Endometrial microvascular endothelial cells (primary cell): ENCODE results near the gene DYNC1H1. TPM values are rescaled to one million over a fixed set of nuclear protein-coding genes. Genes with fewer than 3 reads are reported as not detected.

Experiments
- in situ Hi-C: cut with HindIII; loops from 2 replicates; pipeline ENCODE4 v1.10.0; 2017; ENCODE audit warnings: low sequenced_read_pairs, low pct_unique_long_range_greater_than_20kb; ENCODE audit errors: inconsistent ontology term
- total RNA-seq: library from RNA; depleted of rRNA; stranded (reverse); fragments of >200 nt; gene quantifications from one replicate; pipeline ENCODE4 v1.2.3, GENCODE V29; 2015; ENCODE audit errors: inconsistent ontology term

DYNC1H1 gene
- total RNA-seq, 1 donor from 2014 or later: 435 TPM

DNA sequence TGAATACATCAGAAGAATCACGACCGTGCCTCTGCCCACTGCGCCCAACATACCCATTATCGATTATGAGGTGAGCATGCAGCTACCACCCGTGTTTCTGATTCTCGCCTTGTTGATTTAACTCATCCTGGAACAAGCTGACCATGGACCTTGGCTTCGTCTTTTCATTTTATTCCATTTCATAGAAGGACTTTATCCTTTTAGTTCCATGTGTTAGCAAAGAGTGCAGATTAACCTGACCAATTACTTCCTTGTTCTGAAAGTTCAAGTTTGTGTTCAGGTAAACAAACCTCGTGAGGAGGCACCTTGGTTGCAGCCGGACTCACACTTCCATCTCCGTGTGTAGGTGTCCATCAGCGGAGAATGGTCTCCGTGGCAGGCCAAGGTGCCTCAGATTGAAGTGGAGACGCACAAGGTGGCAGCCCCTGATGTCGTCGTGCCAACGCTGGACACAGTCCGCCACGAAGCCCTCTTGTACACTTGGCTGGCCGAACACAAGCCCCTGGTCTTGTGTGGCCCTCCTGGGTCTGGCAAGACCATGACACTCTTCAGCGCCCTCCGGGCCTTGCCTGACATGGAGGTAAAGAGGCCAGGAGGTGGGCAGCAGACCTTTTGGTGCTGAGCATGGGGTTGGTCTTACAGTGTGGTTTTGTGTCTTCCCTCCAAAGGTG lies 52.2 kb downstream of the DYNC1H1 start:
- in situ Hi-C loops: no loop called here

DNA sequence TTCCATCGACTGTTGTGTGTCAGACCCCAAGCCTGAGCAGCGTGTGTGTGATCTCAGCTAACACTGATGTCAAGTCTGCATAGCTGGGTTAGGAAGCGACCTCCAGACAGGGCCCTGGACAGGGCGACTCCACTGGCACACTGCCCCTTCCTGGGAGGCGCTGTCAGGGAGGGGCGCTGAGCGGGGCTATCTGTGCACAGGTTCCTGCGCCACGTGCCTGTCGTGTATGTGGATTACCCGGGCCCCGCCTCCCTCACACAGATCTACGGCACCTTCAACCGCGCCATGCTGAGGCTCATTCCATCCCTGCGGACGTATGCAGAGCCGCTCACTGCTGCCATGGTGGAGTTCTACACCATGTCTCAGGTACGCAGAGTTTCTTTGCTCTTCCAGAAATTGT lies 53.9 kb downstream of the DYNC1H1 start:
- in situ Hi-C loops: no loop called here

DNA sequence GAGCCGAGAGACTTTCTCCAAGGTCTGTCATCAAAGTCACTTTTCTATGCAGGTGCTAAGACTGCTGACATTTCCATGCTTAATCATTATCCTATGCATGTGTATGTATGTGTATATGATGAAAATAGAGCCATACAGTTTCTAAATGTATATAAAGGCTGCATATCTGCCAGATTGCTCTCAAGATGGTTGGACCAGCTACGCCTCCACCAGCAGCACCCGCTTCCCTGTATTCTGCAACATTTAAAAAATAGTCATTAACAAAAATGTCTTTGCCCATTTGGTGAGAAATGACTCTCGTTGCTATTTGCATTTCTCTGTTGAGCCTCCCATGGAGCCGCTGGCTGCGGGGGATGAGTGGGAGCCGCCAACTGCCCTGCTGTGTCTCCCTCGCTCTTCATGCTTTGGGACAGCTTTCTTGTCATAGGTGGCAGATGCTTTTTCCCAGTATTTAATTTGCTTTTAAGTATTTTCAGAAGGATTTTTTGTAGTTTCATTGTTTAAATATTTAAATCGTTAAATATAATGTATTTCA lies 54.7 kb downstream of the DYNC1H1 start:
- in situ Hi-C loops: no loop called here

DNA sequence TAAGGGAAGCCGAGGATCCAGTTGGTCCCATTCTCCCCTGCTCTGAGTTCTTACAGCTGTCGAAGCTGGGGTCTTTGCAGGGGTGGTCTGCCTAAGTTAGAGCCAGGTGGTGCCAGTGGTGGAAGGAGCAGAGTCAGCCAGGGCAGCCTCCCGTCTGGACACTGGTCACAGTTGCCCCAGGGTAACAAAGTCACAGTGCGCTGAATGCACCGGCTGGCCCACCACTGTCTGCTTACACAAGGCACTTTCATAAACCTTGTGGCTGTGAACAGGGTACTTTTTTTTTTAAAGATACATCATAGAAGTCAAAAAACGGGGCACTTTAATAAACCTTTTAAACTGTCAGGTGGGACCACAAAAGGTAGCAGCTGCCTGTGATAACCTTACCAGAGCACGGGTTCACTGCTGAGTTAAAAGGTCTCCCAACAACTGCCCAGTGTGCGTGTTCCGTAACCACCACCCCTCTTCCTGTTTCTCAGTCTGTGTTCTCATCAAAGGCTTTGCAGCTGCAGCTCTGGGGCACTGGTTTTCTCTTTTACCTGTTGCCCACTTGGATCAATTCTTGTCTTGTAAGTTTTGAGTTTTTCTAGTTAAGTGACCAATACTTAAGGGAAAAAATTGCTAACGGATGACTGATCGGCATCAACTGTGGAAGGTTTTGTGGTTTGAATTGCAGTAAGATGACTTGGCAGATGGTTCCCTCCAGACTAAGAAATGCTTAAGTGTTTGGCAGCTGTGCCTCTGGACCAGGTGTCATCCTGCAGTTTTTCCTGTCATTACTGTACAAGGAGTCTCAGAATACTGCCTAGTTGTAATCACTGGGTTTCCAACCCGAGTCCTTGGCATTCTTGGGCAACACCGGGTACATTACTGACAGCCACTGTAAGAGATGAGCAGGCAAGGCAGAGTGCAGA lies 55.9 kb downstream of the DYNC1H1 start:
- in situ Hi-C loops: no loop called here

DNA sequence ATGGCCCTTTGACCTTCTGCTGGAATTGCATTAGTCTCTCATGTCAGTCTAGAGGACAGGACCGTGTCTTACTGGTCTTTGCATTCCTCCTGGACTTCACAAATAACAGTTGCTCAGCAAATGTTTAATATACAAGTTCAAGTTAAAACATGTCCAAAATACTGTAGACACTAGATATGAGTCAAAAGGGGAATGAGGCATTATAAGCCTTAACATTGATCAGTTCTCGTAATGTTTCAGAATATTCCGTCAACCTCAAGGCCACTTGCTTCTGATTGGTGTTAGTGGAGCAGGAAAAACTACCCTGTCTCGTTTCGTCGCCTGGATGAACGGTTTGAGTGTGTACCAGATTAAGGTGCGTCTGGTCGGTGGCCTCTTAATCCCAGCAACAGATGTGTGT lies 62.6 kb downstream of the DYNC1H1 start:
- in situ Hi-C loops: no loop called here

DNA sequence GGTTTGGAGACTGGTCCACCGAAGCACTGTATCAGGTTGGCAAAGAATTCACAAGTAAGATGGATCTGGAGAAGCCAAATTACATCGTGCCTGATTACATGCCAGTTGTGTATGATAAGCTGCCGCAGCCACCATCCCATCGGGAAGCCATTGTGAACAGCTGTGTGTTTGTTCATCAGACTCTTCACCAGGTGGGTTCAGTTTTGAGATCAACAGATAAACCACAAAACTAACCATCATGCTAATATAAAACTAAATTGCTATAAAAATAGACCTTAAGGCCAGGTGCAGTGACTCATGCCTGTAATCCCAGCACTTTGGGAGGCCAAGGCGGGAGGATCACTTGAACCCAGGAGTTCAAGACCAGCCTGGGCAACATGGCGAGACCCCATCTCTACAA lies 63.6 kb downstream of the DYNC1H1 start:
- in situ Hi-C loops: no loop called here

DNA sequence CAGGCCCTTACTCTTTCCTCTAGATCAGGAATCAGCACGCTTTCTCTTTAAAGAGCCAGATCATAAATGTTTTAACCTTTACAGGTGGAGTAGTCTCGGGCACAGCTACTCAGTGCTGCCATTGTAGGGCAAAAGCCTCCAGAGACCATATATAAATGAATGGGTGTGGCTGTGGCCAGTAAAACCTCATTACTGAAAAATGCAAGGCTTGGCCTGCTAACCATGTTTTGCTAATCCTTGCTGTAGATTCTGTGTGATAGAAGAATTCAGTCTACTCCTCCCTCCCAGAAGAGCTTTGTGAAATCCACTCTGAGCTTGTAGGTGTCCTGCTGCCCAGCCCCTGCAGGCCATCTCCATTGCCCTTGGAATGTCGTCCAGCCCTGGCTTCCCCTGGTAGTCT lies 64.4 kb downstream of the DYNC1H1 start:
- in situ Hi-C loops: no loop called here

DNA sequence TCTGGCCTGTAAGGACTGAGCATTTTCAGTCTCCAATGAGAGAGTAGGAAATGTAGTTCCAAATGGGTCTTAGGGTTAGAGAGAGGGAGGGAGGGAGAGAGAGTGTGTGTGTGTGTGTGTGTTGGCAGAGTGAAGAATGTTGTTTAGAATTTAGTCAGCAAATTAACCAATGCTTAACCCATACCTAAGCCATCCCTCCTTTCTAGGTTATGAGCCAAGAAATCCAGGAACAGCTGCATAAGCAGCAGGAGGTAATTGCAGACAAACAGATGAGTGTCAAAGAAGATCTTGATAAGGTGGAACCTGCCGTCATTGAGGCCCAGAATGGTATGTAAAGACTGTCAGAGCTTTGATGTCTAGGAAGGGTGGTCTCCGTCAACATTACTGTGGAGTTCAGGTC lies 65.6 kb downstream of the DYNC1H1 start:
- in situ Hi-C loops: no loop called here

DNA sequence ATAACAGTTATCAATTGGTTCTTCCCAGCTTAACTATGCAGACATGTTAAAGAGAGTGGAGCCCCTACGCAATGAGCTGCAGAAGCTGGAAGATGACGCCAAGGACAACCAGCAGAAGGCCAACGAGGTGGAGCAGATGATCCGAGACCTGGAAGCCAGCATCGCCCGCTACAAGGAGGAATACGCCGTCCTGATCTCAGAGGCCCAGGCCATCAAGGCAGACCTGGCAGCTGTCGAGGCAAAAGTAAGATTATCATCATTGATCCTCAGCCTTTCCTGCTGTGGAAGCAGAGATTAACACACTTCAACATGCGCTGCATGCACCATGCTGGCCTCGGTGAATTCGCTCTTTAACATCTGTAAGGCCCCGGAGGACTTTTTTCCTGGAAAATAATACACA lies 68.9 kb downstream of the DYNC1H1 start:
- in situ Hi-C loops: no loop called here

DNA sequence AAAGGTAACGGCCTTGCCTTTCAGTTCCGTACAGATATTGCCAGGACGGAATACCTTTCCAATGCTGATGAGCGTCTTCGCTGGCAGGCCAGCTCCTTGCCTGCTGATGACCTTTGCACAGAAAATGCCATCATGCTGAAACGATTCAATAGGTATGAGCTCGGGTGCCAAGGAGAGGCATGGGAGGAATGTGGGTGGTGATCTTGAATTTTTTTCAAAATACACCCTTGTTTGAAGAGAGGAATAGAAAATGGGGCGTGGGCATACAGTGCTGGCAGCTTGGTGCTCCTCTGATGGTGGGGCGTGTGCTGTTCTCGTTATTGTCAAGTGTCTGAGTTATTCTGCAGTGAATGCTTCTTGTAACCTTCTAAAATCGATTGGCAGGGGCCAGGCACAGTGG lies 69.9 kb downstream of the DYNC1H1 start:
- in situ Hi-C loops: no loop called here

DNA sequence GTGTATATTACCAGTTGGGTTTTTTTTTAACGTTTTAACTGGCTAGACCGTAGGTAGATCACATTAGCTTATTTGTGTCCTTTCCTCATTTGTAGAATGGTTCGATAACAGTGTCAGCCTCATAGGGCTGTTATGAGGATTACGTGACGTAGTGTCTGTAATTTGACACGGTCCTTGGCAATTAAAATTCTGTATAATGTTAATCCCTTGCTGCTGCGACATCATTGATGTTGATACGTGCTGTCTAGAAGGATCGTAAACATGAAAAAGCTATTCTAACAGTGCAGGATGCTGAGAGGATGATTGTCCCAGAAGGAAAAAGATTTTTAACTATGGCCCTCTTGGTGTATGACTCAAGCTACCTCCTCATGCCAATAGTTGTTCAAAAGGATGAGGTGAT lies 71.5 kb downstream of the DYNC1H1 start:
- in situ Hi-C loops: no loop called here

DNA sequence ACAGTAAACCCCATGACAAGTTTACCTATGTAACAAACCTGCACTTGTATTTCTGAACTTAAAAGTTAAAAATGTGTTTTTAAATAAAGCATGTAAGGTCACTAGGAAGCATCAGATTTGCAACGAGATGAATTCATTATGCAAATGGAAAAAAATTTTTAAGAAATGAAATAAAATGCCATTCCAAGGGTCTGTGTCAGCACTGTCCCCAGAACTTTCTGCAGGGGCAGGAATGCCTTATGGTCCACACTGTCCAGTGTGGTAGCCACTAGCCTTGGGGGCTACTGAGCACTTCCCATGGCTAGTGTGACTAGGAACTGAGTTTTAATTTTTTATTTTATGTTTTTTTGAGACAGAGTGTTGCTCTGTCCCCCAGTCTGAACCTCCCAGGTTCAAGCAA lies 73.3 kb downstream of the DYNC1H1 start:
- in situ Hi-C loops: no loop called here

DNA sequence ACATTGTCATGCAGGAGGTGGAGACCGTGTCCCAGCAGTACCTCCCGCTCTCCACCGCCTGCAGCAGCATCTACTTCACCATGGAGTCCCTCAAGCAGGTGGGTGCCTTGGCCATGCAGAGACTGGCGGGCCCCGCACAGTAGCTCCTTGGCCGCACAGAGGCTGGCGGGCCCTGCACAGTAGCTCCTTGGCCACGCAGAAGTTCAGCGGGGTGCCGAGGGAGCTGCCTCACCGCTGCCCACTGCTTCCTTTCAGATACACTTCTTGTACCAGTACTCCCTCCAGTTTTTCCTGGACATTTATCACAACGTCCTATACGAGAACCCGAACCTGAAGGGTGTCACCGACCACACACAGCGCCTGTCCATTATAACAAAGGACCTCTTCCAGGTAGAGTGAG lies 74.8 kb downstream of the DYNC1H1 start:
- in situ Hi-C loops: no loop called here

DNA sequence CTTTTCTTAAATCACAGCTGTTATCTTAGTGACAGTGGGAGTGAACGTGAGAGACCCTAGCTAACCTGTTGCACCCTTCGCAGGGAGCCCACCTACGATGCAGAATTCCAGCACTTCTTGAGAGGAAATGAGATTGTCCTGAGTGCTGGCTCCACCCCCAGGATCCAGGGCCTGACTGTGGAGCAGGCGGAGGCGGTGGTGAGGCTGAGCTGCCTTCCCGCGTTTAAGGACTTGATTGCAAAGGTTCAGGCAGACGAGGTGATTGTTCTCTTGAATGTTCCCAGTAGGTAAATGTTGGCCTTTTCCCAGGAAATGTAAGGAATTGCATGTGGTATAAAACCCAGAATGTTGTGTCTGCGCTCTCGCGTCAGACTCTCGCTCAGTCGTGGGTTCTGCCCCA lies 75.8 kb downstream of the DYNC1H1 start:
- in situ Hi-C loops: no loop called here

DNA sequence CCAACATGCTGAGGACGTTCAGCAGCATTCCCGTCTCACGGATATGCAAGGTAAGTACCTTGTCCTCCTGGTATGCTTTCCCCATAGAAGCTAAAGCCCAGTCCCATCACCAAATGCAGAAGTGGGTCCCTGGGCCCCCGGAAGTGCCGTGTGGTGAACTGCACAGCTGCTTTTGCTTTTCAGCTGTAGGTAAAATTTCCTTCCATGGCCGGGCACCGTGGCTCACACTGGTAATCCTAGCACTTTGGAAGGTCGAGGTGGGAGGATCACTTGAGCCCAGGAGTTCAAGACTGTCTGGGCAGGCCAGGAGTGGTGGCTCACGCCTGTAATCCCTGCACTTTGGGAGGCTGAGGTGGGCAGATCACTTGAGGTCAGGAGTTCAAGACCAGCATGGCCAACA lies 78.3 kb downstream of the DYNC1H1 start:
- in situ Hi-C loops: no loop called here

DNA sequence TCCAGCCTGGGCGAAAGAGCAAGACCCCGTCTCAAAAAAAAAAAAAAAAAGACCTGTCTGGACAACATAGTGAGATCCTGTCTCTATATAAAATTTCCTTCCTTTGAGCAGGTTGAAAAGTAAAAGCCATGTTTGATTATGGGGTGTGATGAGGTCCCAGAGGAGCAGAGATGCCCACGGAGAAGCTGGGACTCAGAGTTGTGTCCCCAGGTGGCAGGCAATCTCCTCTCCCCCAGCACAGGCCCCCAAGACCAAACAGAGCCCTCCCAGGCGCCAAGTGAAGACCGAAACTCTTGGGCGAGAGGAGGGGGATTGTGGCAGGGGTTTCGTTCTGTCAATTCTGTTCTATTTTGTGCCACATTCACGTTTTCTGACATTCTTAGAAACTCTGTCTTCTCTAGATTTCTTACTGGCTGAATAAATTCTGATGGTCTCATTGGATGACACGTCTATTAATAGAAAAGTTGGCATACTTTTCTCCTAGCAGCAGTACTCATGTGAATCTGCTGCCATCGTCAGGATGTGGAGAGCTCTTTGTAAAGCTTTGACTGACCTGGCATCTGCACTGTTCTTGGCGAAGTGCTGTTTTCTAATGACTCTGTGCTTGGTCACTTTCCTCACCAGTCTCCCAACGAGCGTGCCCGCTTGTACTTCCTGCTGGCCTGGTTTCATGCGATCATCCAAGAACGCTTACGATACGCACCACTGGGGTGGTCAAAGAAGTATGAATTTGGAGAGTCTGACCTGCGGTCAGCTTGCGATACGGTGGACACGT lies 79.1 kb downstream of the DYNC1H1 start:
- in situ Hi-C loops: no loop called here

DNA sequence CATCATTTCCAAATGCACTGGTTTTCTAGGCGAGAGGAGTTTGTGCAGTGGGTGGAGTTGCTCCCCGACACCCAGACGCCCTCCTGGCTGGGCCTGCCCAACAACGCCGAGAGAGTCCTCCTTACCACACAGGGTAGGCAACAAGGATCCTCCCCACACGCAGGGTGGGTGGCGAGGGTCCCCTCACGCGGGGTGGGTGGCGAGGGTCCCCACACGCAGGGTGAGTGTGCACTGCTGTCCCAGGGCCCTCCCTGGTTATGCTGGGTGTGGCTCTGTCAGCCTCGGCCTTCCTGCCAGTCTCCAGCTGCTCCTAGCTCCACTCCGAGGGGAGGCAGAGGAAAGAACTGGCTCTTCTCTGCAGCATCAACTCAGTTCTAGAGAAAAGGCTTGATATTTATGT lies 80.2 kb downstream of the DYNC1H1 start:
- in situ Hi-C loops: no loop called here

DNA sequence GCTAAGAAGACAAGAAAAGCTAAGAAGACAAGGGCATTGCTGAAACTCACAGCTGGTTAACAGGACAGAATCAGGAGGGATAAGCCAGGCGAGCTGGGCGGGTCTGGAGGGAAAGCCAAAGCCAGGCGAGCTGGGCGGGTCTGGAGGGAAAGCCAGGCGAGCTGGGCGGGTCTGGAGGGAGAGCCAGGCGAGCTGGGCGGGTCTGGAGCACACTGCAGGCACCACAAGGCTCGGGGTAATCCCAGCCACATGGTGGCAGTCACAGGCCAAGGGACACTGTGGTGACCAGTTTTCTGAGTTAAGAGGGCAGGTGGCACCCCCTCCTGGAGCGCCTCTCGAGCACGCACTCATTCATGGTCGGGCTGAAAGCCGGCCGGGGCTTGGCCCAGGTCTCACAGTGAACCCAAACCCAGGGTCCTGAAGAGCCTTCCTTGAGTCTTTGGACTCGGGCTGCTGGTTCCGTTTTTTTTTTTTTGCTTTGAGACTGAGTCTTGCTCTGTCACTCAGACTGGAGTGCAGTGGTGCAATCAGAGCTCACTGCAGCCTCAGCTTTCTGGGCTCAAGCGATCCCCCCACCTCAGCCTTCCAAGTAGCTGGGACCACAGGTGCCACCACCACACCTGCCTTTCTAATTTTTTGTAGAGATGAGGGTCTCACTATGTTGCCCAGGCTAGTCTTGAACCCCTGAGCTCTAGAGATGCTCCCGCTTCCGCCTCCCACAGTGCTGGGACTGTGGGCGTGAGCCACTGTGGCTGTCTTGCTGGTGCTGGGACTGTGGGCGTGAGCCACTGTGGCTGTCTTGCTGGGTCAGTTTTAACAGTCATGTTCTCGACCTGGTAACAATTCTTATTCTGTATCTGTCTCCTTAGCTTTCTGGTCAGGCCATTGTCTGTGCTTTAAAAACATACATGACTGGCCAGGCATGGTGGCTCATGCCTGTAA lies 82.2 kb downstream of the DYNC1H1 start:
- in situ Hi-C loops: no loop called here
